ENCODE data around the gene ATOSB.
A peak's percentile ranks its signal among the peaks of the same experiment; 100 is the strongest.

Gene ATOSB

DNA sequence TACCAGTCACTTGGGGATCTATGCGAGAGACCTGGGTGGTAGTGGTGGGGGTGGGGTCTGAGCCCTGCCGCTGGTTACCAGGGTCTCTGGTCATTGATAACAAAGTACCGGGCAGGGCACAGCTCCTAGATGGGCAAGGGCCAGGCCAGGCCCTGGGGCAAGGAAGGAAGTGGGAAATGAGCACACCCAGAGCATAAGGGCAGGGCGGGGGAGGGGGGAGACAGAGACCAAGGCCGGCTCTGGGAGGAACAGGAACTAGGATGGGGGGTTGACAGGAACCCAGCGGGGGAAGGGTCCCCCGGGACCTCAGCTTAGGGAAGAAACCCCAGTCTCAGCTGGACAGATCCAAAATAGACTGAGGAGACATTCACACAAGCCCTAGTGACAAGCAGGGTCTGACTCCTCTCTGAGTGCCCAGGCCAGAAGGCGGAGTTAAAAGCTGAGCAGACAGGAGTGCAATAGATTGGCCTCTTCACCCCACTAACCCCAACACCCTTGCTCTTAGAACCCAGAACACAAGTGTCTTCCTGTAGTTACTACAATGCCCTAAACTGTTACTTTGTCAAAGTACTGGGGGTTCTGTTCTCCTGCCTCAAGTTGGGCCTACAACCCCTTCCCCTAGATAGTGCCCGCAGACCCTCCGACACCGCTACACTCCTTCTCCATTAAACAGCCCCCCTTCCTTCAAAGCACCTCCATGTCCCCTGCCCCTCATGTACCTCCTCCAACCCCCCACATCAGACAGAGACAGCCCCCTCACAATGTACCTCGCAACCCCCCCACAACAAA is 628 bp downstream of the ATOSB start:
- Histone ChIP-seq H3K4me1 (ENCODE audit: insufficient read depth, low read length) (peaks cover 57% of the 10 kb centered on the region), H3K36me3 (ENCODE audit: insufficient read depth, low read length) (no peaks in the 10 kb centered on the region), H3K9ac (ENCODE audit: low read depth, low read length) (peak overlapping the region; percentile 51), H3K27me3 (ENCODE audit: insufficient read depth, low read length, poor library complexity) (no peaks in the 10 kb centered on the region), H3K79me2 (ENCODE audit: insufficient read depth, low read length) (no peaks in the 10 kb centered on the region), H3K4me3 (ENCODE audit: low read depth in 1 of 2, low read length in 2 of 2) (peak overlapping the region; percentile 15 to 65; a peak in 3 of 4 replicates), H3K9me3 (ENCODE audit: insufficient read depth, low read length, severe bottlenecking) (no peaks in the 10 kb centered on the region), H2AFZ (ENCODE audit: low read depth, low read length) (peak overlapping the region; percentile 74), H4K20me1 (ENCODE audit: insufficient read depth, low read length) (no peaks in the 10 kb centered on the region), H3K4me2 (ENCODE audit: insufficient read depth, low read length) (peak overlapping the region; percentile 92), H3K27ac (ENCODE audit: low read length) (peak overlapping the region; percentile 81)
- TF ChIP-seq EZH2 (IDR thresholded peaks at IDR 0.05; ENCODE audit: borderline replicate concordance, low read depth, low read length, severe bottlenecking), result no peak
- TF ChIP-seq, protein P1, sequence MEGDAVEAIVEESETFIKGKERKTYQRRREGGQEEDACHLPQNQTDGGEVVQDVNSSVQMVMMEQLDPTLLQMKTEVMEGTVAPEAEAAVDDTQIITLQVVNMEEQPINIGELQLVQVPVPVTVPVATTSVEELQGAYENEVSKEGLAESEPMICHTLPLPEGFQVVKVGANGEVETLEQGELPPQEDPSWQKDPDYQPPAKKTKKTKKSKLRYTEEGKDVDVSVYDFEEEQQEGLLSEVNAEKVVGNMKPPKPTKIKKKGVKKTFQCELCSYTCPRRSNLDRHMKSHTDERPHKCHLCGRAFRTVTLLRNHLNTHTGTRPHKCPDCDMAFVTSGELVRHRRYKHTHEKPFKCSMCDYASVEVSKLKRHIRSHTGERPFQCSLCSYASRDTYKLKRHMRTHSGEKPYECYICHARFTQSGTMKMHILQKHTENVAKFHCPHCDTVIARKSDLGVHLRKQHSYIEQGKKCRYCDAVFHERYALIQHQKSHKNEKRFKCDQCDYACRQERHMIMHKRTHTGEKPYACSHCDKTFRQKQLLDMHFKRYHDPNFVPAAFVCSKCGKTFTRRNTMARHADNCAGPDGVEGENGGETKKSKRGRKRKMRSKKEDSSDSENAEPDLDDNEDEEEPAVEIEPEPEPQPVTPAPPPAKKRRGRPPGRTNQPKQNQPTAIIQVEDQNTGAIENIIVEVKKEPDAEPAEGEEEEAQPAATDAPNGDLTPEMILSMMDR (IDR thresholded peaks at IDR 0.05; ENCODE audit: borderline replicate concordance, extremely low read depth, low read length, poor library complexity, severe bottlenecking), result no peak
- no peak for ATAC-seq (ENCODE audit: insufficient read depth, low read depth)
- peak; percentile 47 for DNase-seq

DNA sequence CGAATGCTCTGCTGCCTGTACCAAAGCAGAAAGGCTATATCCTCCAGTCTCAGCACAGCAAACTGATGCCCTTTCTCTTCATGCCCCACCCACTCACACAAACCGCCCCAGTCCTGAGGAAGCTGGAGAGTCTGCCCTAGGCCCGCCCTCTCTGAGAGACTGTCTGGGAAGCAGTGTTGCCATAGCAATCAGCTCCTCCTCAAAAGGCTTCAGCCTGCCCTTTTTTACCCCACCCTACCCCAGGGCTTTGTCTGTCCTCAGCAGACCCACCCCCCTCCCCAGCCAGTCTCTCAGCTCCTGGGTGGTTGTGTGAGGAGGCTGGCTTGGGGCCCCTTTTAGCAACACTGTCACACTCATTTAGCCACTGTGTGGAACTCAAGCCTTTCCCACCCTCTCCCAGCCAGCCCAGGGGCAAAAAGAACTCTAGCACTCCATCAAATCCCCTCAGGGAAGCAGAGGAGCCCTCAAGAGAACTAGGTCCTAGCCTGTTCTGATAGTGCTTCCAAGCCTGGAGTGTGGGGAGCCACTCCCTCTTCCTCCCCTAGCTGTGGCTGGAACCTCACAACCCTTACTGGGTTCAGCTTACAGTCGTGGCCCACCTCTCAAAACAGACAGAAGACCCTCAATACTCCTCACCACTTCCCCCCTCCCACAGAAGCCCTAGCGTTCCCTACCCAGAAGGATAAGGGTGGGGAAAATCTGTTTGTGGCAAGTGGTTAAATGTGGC is 1.4 kb downstream of the ATOSB start:
- no peaks in the 10 kb centered on the region for H3K79me2 ChIP-seq (ENCODE audit: insufficient read depth, low read length)
- H3K27ac ChIP-seq (ENCODE audit: low read length), result peak overlapping the region; percentile 81
- H3K36me3 ChIP-seq (ENCODE audit: insufficient read depth, low read length), result no peaks in the 10 kb centered on the region
- no peaks in the 10 kb centered on the region for H3K27me3 ChIP-seq (ENCODE audit: insufficient read depth, low read length, poor library complexity)
- ATAC-seq (ENCODE audit: insufficient read depth, low read depth), result peak; percentile 48
- peak overlapping the region; percentile 92 for H3K4me2 ChIP-seq (ENCODE audit: insufficient read depth, low read length)
- DNase-seq, result peak; percentile 88
- no peaks in the 10 kb centered on the region for H4K20me1 ChIP-seq (ENCODE audit: insufficient read depth, low read length)
- H3K4me1 ChIP-seq (ENCODE audit: insufficient read depth, low read length), result peaks cover 57% of the 10 kb centered on the region
- H3K9me3 ChIP-seq (ENCODE audit: insufficient read depth, low read length, severe bottlenecking), result no peaks in the 10 kb centered on the region
- H3K4me3 ChIP-seq (ENCODE audit: low read depth in 1 of 2, low read length in 2 of 2), result peak overlapping the region; percentile 15 to 65; a peak in 3 of 4 replicates
- peak overlapping the region; percentile 73 for H2AFZ ChIP-seq (ENCODE audit: low read depth, low read length)
- peak overlapping the region; percentile 51 for H3K9ac ChIP-seq (ENCODE audit: low read depth, low read length)
- TF ChIP-seq EZH2 (IDR thresholded peaks at IDR 0.05; ENCODE audit: borderline replicate concordance, low read depth, low read length, severe bottlenecking), result no peak
- TF ChIP-seq, protein P1 (IDR thresholded peaks at IDR 0.05; ENCODE audit: borderline replicate concordance, extremely low read depth, low read length, poor library complexity, severe bottlenecking), result no peak

DNA sequence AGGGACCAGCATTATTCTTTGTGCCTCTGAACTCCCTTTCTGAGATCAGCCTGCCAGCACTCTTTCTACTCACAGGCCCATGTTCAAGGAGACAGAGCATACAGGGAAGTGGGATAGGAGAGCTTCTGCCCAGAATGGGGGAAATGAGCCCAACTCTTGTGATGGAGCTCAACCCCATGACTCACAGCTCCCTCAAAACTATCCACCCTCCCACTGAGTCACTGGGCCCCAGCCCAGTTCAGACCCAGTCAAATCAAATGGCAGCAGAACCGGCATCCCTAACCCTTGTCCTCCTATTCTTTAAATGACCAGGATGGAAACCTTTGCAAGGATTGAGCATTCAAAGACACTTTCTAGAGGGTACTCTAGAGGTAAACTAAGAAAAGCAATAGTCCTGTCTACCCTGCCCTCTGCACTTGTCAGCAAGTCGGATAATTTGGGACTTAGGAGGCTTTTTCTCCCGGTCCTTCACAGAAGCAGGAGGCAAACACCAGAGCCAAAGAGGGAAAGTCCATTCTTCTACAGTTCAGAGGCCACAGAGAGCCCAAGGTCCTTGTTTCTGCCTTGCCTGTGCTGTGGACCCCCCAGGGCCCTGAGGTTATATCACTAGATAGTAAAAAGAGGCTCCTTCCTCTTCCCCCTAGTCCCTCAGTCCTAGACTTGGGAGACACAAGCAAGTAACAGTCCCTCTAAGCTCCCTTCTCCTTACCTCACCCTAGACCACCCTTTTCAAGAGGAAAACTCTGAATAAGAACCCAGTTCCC is 3.2 kb downstream of the ATOSB start:
- Histone ChIP-seq H3K27ac (ENCODE audit: low read length) (peak overlapping the region; percentile 24), H3K36me3 (ENCODE audit: insufficient read depth, low read length) (no peaks in the 10 kb centered on the region; the same call in 1 of the 2 replicates), H3K9me3 (ENCODE audit: insufficient read depth, low read length, severe bottlenecking) (no peaks in the 10 kb centered on the region), H3K4me1 (ENCODE audit: insufficient read depth, low read length) (peaks cover 56% of the 10 kb centered on the region), H3K4me3 (ENCODE audit: low read depth in 1 of 2, low read length in 2 of 2) (no peak overlapping the region), H3K79me2 (ENCODE audit: insufficient read depth, low read length) (no peaks in the 10 kb centered on the region), H2AFZ (ENCODE audit: low read depth, low read length) (no peak overlapping the region), H3K9ac (ENCODE audit: low read depth, low read length) (no peak overlapping the region), H3K4me2 (ENCODE audit: insufficient read depth, low read length) (0 out of 2 replicates have a peak overlapping the region, but pooled peaks have one; percentile 79), H4K20me1 (ENCODE audit: insufficient read depth, low read length) (no peaks in the 10 kb centered on the region), H3K27me3 (ENCODE audit: insufficient read depth, low read length, poor library complexity) (no peaks in the 10 kb centered on the region)
- ATAC-seq (ENCODE audit: insufficient read depth, low read depth) (no peak), DNase-seq (no peak)
- TF ChIP-seq EZH2 (IDR thresholded peaks at IDR 0.05; ENCODE audit: borderline replicate concordance, low read depth, low read length, severe bottlenecking), result no peak
- TF ChIP-seq, protein P1 (IDR thresholded peaks at IDR 0.05; ENCODE audit: borderline replicate concordance, extremely low read depth, low read length, poor library complexity, severe bottlenecking), result no peak
